ENCODE measurements around the gene UIMC1. TPM values are rescaled to one million over a fixed set of nuclear protein-coding genes. Genes with fewer than 3 reads are reported as not detected.
A peak's percentile ranks its signal among the peaks of the same experiment; 100 is the strongest.

Gene UIMC1
- total RNA-seq, 1 experiment from 2014 or later = 38.4 TPM

DNA sequence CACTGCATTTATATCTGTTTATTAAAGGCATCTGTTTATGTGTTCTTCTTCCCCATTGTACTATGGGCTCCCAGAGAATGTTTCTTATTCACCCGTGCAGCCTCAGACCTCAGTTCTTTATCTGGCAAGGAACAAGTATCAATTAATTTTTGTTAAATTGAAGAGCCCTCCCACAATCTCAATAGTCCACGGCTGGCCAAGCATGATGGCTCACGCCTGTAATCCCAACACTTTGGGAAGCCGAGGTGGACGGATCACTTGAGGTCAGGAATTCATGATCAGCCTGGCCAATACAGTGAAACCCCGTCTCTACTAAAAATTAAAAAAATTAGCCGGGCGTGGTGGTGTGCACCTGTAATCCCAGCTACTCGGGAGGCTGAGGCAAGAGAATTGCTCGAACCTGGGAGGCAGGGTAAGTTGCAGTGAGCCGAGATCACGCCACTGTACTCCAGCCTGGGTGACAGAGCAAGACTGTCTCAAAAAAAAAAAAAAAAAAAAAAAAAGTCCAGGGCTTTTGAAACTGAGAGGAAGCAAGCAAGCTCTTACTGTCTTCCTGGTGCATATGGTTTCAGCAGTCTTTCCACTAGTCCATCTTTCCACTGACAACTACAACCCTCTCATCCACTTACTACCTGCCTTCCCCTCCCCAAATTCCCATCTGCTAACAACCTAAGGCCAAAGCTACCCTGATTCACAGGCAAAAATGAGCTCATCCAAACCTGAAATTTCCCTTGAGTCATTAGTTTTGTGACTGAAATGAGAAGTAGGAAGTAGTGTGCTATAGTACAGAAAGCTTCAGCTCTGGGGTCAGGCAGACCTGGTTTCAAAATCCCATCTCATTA lies 105.1 kb downstream of the UIMC1 start:
- Histone ChIP-seq H3K9me3 (ENCODE audit: control insufficient read depth in 1 of 2, insufficient read depth in 1 of 2, low read depth in 1 of 2, low read length in 2 of 2) (no peaks in the 10 kb centered on the region), H3K9ac (ENCODE audit: low read length) (no peak overlapping the region), H3K79me2 (ENCODE audit: insufficient read depth, low read length) (no peaks in the 10 kb centered on the region), H2AFZ (ENCODE audit: low read depth, low read length, poor library complexity, severe bottlenecking) (no peak overlapping the region), H3K4me2 (ENCODE audit: low read length) (no peak overlapping the region), H4K20me1 (ENCODE audit: insufficient read depth) (no peaks in the 10 kb centered on the region), H3K9me2 (ENCODE audit: insufficient read depth) (no peaks in the 10 kb centered on the region), H3K36me3 (ENCODE audit: control insufficient read depth in 1 of 2, insufficient read depth in 2 of 2, low read length in 2 of 2) (peaks cover 19 to 39% of the 10 kb centered on the region in 2 experiments; a peak in 3 of 4 replicates), H3K27ac (ENCODE audit: low read depth, low read length) (no peak overlapping the region), H3K4me3 (replicated peaks in 1 of 2; ENCODE audit: low read depth in 1 of 2, low read length in 2 of 2) (no peak overlapping the region), H3K27me3 (ENCODE audit: insufficient read depth, low read length) (no peaks in the 10 kb centered on the region), H3K4me1 (ENCODE audit: control insufficient read depth in 1 of 2, insufficient read depth in 2 of 2, low read length in 2 of 2) (no peaks in the 10 kb centered on the region)
- RAD21 ChIA-PET (ENCODE audit: low non-redundant PET in 1 of 2, low total read pairs in 2 of 2, uncharacterized antibody in 2 of 2, unreplicated experiment in 2 of 2) = interaction anchor here in 1 of 2 experiments (0.6 kb wide), 1 partner anchor 14 kb away, joined by 3 read pairs; no protein-coding TSS in a partner anchor
- POLR2A ChIA-PET = no interaction called here
- no peak for ATAC-seq
- TF ChIP-seq, protein P1, sequence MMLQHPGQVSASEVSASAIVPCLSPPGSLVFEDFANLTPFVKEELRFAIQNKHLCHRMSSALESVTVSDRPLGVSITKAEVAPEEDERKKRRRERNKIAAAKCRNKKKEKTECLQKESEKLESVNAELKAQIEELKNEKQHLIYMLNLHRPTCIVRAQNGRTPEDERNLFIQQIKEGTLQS (IDR thresholded peaks at IDR 0.05) = no peak
- TF ChIP-seq FOSL1 (IDR thresholded peaks at IDR 0.05; ENCODE audit: low read depth) = no peak
- TF ChIP-seq, protein P2, sequence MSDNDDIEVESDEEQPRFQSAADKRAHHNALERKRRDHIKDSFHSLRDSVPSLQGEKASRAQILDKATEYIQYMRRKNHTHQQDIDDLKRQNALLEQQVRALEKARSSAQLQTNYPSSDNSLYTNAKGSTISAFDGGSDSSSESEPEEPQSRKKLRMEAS (IDR thresholded peaks at IDR 0.05) = no peak
- TF ChIP-seq POLR2AphosphoS5 (IDR thresholded peaks at IDR 0.05; ENCODE audit: low read depth, low read length) = no peak
- CTCF ChIA-PET = interaction anchor here (1.8 kb wide), 1 partner anchor 241 kb away, joined by 6 read pairs; no protein-coding TSS in a partner anchor
- intact Hi-C loops (cut with micrococcal nuclease) = no loop called here
- DNase-seq (ENCODE audit: low read depth, low spot score) = no peak
- BruUV-seq (replicated peaks) = TSS peak; percentile 10

DNA sequence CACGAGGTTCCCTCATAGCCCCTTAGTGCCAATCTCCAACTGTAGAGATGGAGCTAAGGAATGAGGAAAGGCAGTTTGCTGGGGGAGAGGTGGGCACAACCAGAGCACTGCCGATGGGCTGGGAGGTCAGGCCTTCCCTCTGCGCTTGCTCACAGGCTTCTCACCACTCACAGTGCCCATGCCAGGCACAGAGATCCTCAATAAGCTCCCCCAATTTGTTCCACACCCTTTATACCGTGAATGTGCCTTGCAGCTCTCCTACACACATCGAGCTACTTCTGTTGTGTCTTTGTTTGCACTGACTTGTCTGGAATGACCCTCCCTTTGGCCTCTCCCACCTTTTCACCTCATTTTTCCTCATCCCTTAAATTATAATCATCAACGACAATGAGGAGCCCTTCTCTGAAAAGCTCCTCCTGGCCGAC lies 105.8 kb downstream of the UIMC1 start:
- no peaks in the 10 kb centered on the region for H3K9me3 ChIP-seq (ENCODE audit: control insufficient read depth in 1 of 2, insufficient read depth in 1 of 2, low read depth in 1 of 2, low read length in 2 of 2)
- DNase-seq (ENCODE audit: low read depth, low spot score) = no peak
- TF ChIP-seq JUND (IDR thresholded peaks at IDR 0.05) (no peak), POLR2AphosphoS5 (IDR thresholded peaks at IDR 0.05; ENCODE audit: low read depth, low read length) (0 out of 2 replicates have a peak, but pooled peaks have one; percentile 37)
- H2AFZ ChIP-seq (ENCODE audit: low read depth, low read length, poor library complexity, severe bottlenecking) = no peak overlapping the region
- no peaks in the 10 kb centered on the region for H3K9me2 ChIP-seq (ENCODE audit: insufficient read depth)
- no peaks in the 10 kb centered on the region for H4K20me1 ChIP-seq (ENCODE audit: insufficient read depth)
- H3K4me1 ChIP-seq (ENCODE audit: control insufficient read depth in 1 of 2, insufficient read depth in 2 of 2, low read length in 2 of 2) = no peaks in the 10 kb centered on the region
- BruUV-seq (replicated peaks) = no TSS peak
- ChIA-PET CTCF (interaction anchor here (1.8 kb wide), 1 partner anchor 240 kb away, joined by 6 read pairs; no protein-coding TSS in a partner anchor), RAD21 (ENCODE audit: low non-redundant PET in 1 of 2, low total read pairs in 2 of 2, uncharacterized antibody in 2 of 2, unreplicated experiment in 2 of 2) (interaction anchor here in 1 of 2 experiments (0.6 kb wide), 1 partner anchor 14 kb away, joined by 3 read pairs; no protein-coding TSS in a partner anchor), POLR2A (no interaction called here)
- H3K9ac ChIP-seq (ENCODE audit: low read length) = no peak overlapping the region
- H3K36me3 ChIP-seq (ENCODE audit: control insufficient read depth in 1 of 2, insufficient read depth in 2 of 2, low read length in 2 of 2) = peaks cover 19 to 32% of the 10 kb centered on the region in 2 experiments; a peak in 3 of 4 replicates
- ATAC-seq = 0 out of 2 replicates have a peak, but pooled peaks have one; percentile 8
- no peak overlapping the region for H3K4me3 ChIP-seq (replicated peaks in 1 of 2; ENCODE audit: low read depth in 1 of 2, low read length in 2 of 2)
- no peak overlapping the region for H3K27ac ChIP-seq (ENCODE audit: low read depth, low read length)
- H3K79me2 ChIP-seq (ENCODE audit: insufficient read depth, low read length) = no peaks in the 10 kb centered on the region
- intact Hi-C loops (cut with micrococcal nuclease) = no loop called here
- no peak overlapping the region for H3K4me2 ChIP-seq (ENCODE audit: low read length)
- H3K27me3 ChIP-seq (ENCODE audit: insufficient read depth, low read length) = no peaks in the 10 kb centered on the region

Data from HCT116 (cell line).